GM18517 (cell line): Measurements from ENCODE around the gene MEI4.
"Not testable (repeated sequence)": the region's sequence is repeated elsewhere in the genome, so short reads cannot be mapped to it uniquely, and the experiment has no call there.

ENCODE experiments used
- ATAC-seq: cut with Tn5 transposase; IDR thresholded peaks from one replicate; pipeline ENCODE4 v1.9.1; 2021; ENCODE audit warnings: mild to moderate bottlenecking, moderate library complexity; ENCODE audit not compliant: unreplicated experiment

MEI4 gene

GRCh38 chr6:77814119-77814518 lies 161.3 kb downstream of the MEI4 start:
- no peak for ATAC-seq

- no peak for ATAC-seq
Measured at GRCh38 chr6:77815531-77815930, 162.7 kb downstream of the MEI4 start.

- no peak for ATAC-seq
Measured at GRCh38 chr6:77816766-77817270, 164.0 kb downstream of the MEI4 start.

- ATAC-seq = no peak
Measured at GRCh38 chr6:77822265-77822664, 169.4 kb downstream of the MEI4 start.

GRCh38 chr6:77825204-77825603 lies 172.4 kb downstream of the MEI4 start:
- ATAC-seq = no peak

- no peak for ATAC-seq
Measured at GRCh38 chr6:77829736-77830135, 176.9 kb downstream of the MEI4 start.

- not testable (repeated sequence) for ATAC-seq
Measured at GRCh38 chr6:77833749-77834148, 180.9 kb downstream of the MEI4 start.

GRCh38 chr6:77834591-77834996 lies 181.8 kb downstream of the MEI4 start:
- no peak for ATAC-seq

GRCh38 chr6:77837034-77837784 lies 184.4 kb downstream of the MEI4 start:
- ATAC-seq = no peak

GRCh38 chr6:77839292-77839691 lies 186.5 kb downstream of the MEI4 start:
- ATAC-seq = no peak

GRCh38 chr6:77844822-77845221 lies 192.0 kb downstream of the MEI4 start:
- no peak for ATAC-seq

- ATAC-seq = no peak
Measured at GRCh38 chr6:77853401-77853800, 200.6 kb downstream of the MEI4 start.

GRCh38 chr6:77856391-77856790 lies 203.6 kb downstream of the MEI4 start:
- ATAC-seq = no peak

- ATAC-seq = no peak
Measured at GRCh38 chr6:77857421-77857820, 204.6 kb downstream of the MEI4 start.

GRCh38 chr6:77876300-77876699 lies 223.5 kb downstream of the MEI4 start:
- ATAC-seq = no peak

GRCh38 chr6:77879527-77879926 lies 226.7 kb downstream of the MEI4 start:
- ATAC-seq = no peak

GRCh38 chr6:77880501-77880900 lies 227.7 kb downstream of the MEI4 start:
- no peak for ATAC-seq

- no peak for ATAC-seq
Measured at GRCh38 chr6:77883851-77884250, 231.0 kb downstream of the MEI4 start.

GRCh38 chr6:77893391-77893790 lies 240.6 kb downstream of the MEI4 start:
- no peak for ATAC-seq

- no peak for ATAC-seq
Measured at GRCh38 chr6:77906070-77906469, 253.2 kb downstream of the MEI4 start.

- ATAC-seq = no peak
Measured at GRCh38 chr6:77910826-77911225, 258.0 kb downstream of the MEI4 start.

GRCh38 chr6:77926198-77926751 lies 273.4 kb downstream of the MEI4 start:
- no peak for ATAC-seq

GRCh38 chr6:77930382-77930781 lies 277.5 kb downstream of the MEI4 start:
- no peak for ATAC-seq
